GM12892 (cell line): ENCODE measurements around the gene GIMAP5.

Source experiments
- POLR2A ChIP-seq: IDR thresholded peaks from 2 replicates; pipeline ENCODE4 v1.6.1; 2011; ENCODE audit warnings: low read depth, low read length, control low read depth
- POLR2AphosphoS5 ChIP-seq: IDR thresholded peaks from 2 replicates; pipeline ENCODE4 v1.6.1; 2011; ENCODE audit warnings: low read depth, low read length, control low read depth

DNA sequence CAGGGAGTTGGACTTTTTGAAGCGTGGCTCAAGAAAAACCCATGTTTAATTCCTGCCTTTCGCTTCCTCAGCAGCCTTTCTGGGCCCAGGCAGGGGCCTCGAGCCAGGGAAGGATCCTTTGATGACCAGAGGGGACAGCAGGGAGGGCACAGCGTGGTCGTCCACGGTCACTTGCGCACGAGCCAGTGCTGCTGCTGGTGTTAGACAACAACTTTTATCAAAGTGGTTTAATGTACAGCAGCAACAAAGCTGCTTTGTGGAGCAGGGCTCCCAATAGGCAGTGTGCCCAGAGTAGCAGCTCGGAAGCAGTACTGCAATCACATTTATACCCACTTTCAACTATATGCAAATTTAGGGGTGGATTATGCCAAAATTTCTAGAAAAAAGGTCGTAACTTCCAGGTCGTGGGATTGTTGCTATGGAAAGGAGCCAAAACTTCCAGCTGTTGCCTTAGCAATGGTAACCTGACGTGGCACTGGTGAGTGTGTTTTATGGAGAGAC lies 14.7 kb upstream of the GIMAP5 start:
- TF ChIP-seq POLR2A (no peak), POLR2AphosphoS5 (no peak)
